NCI-H1417 treated with DMSO at 0.1 percent for 48 hours (cell line): ENCODE results near the gene SPDYE8.
"Not testable (repeated sequence)": the region's sequence is repeated elsewhere in the genome, so short reads cannot be mapped to it uniquely, and the experiment has no call there.

Experiments used
- DNase-seq: peaks from one replicate; lab custom pipeline; 2025; lab: John Stamatoyannopoulos, UW

The SPDYE8 gene

GRCh38 chr7:73029666-73030065, at the start of gene SPDYE8:
SPDYE8 (minus strand) TSS chr7:73029766; CDS start chr7:73027966, 1,800 bp downstream.
- not testable (repeated sequence) for DNase-seq

- DNase-seq = not testable (repeated sequence)
Observed at GRCh38 chr7:73057811-73058210, 28.2 kb upstream of the SPDYE8 start, which contains the start of gene SPDYE11. SPDYE11 (minus strand) TSS chr7:73057911; CDS start chr7:73056111, 1,800 bp downstream.

GRCh38 chr7:73006491-73006890, 23.1 kb downstream of the SPDYE8 start:
- DNase-seq = not testable (repeated sequence)

GRCh38 chr7:73005693-73006447, 23.7 kb downstream of the SPDYE8 start:
- DNase-seq = not testable (repeated sequence)

GRCh38 chr7:73005356-73005692, 24.2 kb downstream of the SPDYE8 start:
- DNase-seq = not testable (repeated sequence)

- DNase-seq = not testable (repeated sequence)
Observed at GRCh38 chr7:72997887-72998468, 31.6 kb downstream of the SPDYE8 start.

- DNase-seq = not testable (repeated sequence)
Observed at GRCh38 chr7:72997447-72997846, 32.1 kb downstream of the SPDYE8 start.

- DNase-seq = not testable (repeated sequence)
Observed at GRCh38 chr7:72995484-72995883, 34.1 kb downstream of the SPDYE8 start.

- DNase-seq = not testable (repeated sequence)
Observed at GRCh38 chr7:72990146-72990913, 39.2 kb downstream of the SPDYE8 start.

GRCh38 chr7:72982084-72982483, 47.5 kb downstream of the SPDYE8 start:
- not testable (repeated sequence) for DNase-seq

- DNase-seq = not testable (repeated sequence)
Observed at GRCh38 chr7:72980382-72980781, 49.2 kb downstream of the SPDYE8 start.

- DNase-seq = not testable (repeated sequence)
Observed at GRCh38 chr7:72976434-72976833, 53.1 kb downstream of the SPDYE8 start.

- not testable (repeated sequence) for DNase-seq
Observed at GRCh38 chr7:72975656-72976286, 53.8 kb downstream of the SPDYE8 start.

- not testable (repeated sequence) for DNase-seq
Observed at GRCh38 chr7:72974781-72975180, 54.8 kb downstream of the SPDYE8 start.

GRCh38 chr7:72971505-72971904, 58.1 kb downstream of the SPDYE8 start:
- not testable (repeated sequence) for DNase-seq
